ENCODE measurements around the gene CAMK1D.
"Not testable (repeated sequence)": the region's sequence is repeated elsewhere in the genome, so short reads cannot be mapped to it uniquely, and the experiment has no call there.

The CAMK1D gene

DNA sequence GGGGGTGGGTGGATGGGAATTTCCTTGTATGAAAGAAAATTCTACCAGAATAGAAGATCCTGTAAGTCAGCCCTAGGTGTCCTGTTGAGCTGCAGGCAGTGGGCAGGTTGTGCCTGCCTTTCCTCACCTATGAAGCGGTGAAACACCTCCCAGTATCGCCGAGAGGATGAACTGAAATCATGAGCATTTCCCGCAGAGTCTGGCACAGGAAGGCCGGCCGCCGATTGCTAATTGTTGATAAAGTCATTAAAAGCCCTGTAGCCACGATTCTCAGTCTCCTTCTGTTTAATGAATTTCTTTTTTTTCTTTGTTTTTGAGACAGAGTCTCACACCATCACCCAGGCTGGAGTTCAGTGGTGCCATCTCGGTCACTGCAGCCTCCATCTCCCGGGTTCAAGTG is 142.1 kb downstream of the CAMK1D start:
- TF ChIP-seq Cebpa-rat (IDR thresholded peaks at IDR 0.05) = no peak
- H3K27ac ChIP-seq = no peak overlapping the region
- no peaks in the 10 kb centered on the region for H3K27me3 ChIP-seq
- no peak overlapping the region for H3K9ac ChIP-seq
- H3K4me3 ChIP-seq = no peak overlapping the region
- peaks cover 0 to 56% (median 8%) of the 10 kb centered on the region in 11 experiments; a peak in 9 of 22 replicates for H4K20me1 ChIP-seq
- H3K36me3 ChIP-seq = no peaks in the 10 kb centered on the region; a peak in 1 of 22 replicates
- H3K4me1 ChIP-seq = peaks cover 0 to 2% (median under 1%) of the 10 kb centered on the region in 10 experiments; a peak in 8 of 20 replicates
- H3K4me2 ChIP-seq = no peak overlapping the region
- peaks cover 0 to 4% (median 0%) of the 10 kb centered on the region in 11 experiments; a peak in 2 of 22 replicates for H3K9me3 ChIP-seq (replicated peaks in 1 of 11)

DNA sequence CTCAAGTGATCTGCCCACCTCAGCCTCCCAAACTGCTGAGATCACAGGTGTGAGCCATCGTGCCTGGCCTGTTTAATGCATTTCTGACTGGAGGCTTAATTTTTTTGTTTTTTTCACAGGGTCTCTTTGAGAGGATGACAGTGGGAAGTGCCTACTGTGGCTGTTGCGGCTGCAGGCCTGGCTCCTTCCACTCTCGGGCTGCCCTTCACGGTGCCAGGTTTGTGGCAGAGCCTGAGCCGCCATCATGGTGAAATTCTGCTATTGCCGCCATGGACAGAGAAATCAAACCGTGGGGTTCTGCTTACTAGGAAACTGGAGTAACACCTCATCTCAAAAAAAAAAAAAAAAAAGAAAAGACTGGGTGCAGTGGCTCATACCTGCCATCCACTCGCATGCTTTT is 142.7 kb downstream of the CAMK1D start:
- Histone ChIP-seq H3K9me3 (replicated peaks in 1 of 11) (peaks cover 0 to 8% (median under 1%) of the 10 kb centered on the region in 11 experiments; a peak in 5 of 22 replicates), H3K27ac (no peak overlapping the region), H3K4me2 (no peak overlapping the region), H3K27me3 (no peaks in the 10 kb centered on the region), H3K4me3 (no peak overlapping the region), H3K9ac (no peak overlapping the region), H3K4me1 (no peaks in the 10 kb centered on the region; a peak in 2 of 20 replicates), H3K36me3 (no peaks in the 10 kb centered on the region; a peak in 1 of 22 replicates), H4K20me1 (peaks cover 0 to 54% (median 7%) of the 10 kb centered on the region in 11 experiments; a peak in 9 of 22 replicates)
- TF ChIP-seq Cebpa-rat (IDR thresholded peaks at IDR 0.05) = no peak

DNA sequence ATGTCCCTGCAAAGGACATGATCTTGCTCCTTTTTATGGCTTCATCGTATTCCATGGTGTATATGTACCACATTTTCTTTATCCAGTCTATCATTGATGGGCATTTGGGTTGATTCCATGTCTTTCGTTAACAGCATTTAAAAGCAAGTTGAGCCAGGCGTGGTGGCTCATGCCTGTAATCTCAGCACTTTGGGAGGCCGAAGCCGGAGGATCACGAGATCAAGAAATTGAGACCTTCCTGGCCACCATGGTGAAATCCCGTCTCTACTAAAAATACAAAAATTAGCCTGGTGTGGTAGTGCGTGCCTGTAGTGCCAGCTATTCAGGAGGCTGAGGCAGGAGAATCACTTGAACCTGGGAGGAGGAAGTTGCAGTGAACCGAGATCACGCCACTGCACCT is 147.7 kb downstream of the CAMK1D start:
- not testable (repeated sequence) for H3K36me3 ChIP-seq, H3K4me2 ChIP-seq, H3K4me3 ChIP-seq, H3K27ac ChIP-seq, H3K27me3 ChIP-seq, H3K9ac ChIP-seq
- Histone ChIP-seq H4K20me1 (peaks cover 0 to 65% (median 8%) of the 10 kb centered on the region in 11 experiments; a peak in 11 of 22 replicates), H3K9me3 (replicated peaks in 1 of 11) (peaks cover 5 to 18% (median 10%) of the 10 kb centered on the region in 11 experiments; a peak in 15 of 22 replicates), H3K4me1 (peaks cover 25 to 38% (median 35%) of the 10 kb centered on the region in 10 experiments)

DNA sequence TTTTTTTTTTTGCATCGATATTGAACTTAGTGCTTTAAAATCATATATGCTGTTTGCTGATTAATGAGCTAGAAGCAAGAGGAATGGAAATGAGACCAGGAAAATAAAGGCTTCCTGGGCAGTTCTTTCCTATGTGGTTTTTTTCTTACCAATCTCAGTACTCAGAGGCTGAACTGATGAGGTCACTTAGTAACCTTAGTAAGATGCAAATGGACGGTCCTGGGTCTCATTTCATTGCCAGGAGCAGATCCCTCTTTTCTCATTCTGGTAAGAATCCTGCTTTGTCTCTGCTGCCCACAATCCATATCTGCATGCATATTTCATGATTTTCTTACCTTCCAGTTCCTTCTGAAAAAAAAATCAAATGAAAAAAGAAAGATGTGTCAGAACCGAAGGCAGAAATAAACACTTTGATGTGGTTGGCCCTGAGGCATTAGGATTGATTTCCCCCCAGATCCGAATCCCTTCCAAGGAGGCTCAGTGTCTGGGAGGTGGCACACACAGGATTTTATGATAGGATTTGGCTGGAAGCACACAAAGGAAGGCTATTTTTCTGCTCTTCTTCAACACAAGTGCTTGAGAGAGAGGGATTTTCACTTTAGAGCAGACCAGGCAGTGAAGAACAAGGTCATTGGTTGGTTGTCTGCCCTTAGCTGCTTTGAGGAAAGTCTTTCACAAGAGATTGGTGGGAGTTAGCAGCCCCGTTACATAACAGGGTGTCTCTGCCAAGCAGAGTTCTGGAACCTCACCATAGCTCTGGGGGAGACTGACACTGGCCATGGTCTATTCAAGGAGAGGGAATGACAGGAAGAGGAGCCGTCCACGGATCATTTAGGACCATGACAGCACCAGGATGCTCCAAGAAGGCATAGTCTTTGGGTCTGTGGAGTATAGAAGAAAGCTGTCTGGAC is 150.0 kb downstream of the CAMK1D start:
- TF ChIP-seq Cebpa-rat (IDR thresholded peaks at IDR 0.05) = no peak
- 0 out of 22 replicates have a peak overlapping the region, but pooled peaks of 1 of the 11 experiments have one; percentile 33 for H3K27ac ChIP-seq
- H3K27me3 ChIP-seq = no peaks in the 10 kb centered on the region
- H3K4me3 ChIP-seq = no peak overlapping the region
- peaks cover 25 to 38% (median 35%) of the 10 kb centered on the region in 10 experiments for H3K4me1 ChIP-seq
- no peak overlapping the region for H3K9ac ChIP-seq
- no peaks in the 10 kb centered on the region; a peak in 1 of 22 replicates for H3K36me3 ChIP-seq
- peak overlapping the region in 10 of 11 experiments; percentile 8 to 85 (median 69); a peak in 13 of 22 replicates for H3K4me2 ChIP-seq
- H4K20me1 ChIP-seq = peaks cover 0 to 72% (median 11%) of the 10 kb centered on the region in 11 experiments; a peak in 12 of 22 replicates
- H3K9me3 ChIP-seq (replicated peaks in 1 of 11) = peaks cover 5 to 18% (median 10%) of the 10 kb centered on the region in 11 experiments; a peak in 15 of 22 replicates

DNA sequence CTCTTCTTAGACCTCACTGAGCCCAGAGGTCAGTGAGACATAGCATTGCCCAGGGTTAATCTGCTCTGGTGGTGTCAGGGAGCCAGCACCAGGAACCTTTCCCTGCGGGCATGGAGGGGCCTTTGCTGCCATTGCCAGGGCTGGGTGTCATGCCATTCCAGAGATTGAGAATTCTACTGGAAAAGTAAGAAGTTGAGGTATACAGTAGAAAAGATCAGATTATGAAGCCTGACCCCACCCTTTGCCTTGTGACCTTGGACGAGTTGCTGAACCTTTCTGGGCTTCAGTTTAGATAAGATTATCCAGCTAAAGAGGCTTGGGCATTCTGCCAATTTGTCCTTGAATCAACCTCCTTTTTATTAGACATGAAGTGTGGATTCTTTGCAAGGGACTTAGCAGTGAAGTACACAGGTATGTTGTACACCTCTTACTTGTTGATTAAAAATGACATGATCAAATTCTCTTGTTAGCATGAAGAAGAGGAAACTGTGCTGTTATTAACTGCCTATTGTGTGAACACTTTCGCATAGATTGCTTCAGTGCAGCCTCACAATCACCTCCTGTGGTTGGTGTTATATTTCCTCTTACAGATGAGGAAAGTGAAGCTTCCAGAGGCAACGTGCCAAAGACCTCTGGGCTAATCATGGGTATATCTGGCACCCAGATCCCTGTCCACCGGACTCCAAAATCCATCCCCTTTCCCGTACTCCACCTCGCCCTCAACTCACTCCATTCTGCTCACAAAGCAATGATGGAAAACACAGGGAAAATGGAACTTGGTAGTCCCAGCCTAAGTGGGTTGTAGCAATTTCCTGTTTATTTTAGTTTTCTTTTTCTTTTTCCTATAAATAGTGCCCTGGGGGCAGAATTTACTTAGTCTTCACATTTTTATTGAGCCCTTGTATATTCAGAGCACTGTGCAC is 151.3 kb downstream of the CAMK1D start:
- Histone ChIP-seq H3K27me3 (no peaks in the 10 kb centered on the region), H3K9me3 (replicated peaks in 1 of 11) (peaks cover 5 to 18% (median 10%) of the 10 kb centered on the region in 11 experiments; a peak in 15 of 22 replicates), H3K4me3 (no peak overlapping the region), H3K4me1 (peaks cover 25 to 38% (median 35%) of the 10 kb centered on the region in 10 experiments), H3K36me3 (no peaks in the 10 kb centered on the region; a peak in 1 of 22 replicates), H3K27ac (peak overlapping the region in 8 of 11 experiments; percentile 18 to 51 (median 32); a peak in 8 of 22 replicates), H4K20me1 (peaks cover 0 to 72% (median 11%) of the 10 kb centered on the region in 11 experiments; a peak in 12 of 22 replicates), H3K4me2 (peak overlapping the region; percentile 41 to 85 (median 72)), H3K9ac (peak overlapping the region in 3 of 11 experiments; percentile 10 to 17 (median 16); a peak in 2 of 22 replicates)
- TF ChIP-seq Cebpa-rat (IDR thresholded peaks at IDR 0.05) = peak in 1 of 11 experiments; percentile 15; a peak in 1 of 22 replicates

DNA sequence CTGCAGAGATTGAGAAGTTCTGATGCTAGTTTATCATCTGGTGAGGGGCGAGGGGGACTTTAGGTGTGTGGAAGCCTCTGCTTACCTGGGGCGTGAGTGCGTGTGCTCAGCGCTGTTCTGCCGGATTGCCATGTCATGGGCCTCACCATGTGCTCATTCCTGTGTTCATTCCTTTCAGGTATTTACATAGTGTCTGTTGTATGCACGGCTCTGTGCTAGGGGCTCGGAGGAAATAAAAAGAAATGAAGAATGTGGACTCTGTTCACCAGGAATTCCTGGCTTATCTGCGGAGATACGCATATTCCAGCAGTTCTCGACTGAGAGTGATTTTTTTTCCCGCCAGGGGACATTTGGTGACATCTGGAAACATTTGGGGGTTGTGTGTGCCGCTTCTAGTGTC is 152.0 kb downstream of the CAMK1D start:
- H3K9me3 ChIP-seq (replicated peaks in 1 of 11) = peaks cover 5 to 16% (median 10%) of the 10 kb centered on the region in 11 experiments; a peak in 15 of 22 replicates
- H3K4me2 ChIP-seq = peak overlapping the region; percentile 41 to 85 (median 72); a peak in 21 of 22 replicates
- TF ChIP-seq Cebpa-rat (IDR thresholded peaks at IDR 0.05) = no peak
- peak overlapping the region in 3 of 11 experiments; percentile 31 to 50 (median 37); a peak in 2 of 22 replicates for H3K27ac ChIP-seq
- H3K4me3 ChIP-seq = no peak overlapping the region
- H3K27me3 ChIP-seq = no peaks in the 10 kb centered on the region
- peaks cover 0 to 71% (median 11%) of the 10 kb centered on the region in 11 experiments; a peak in 12 of 22 replicates for H4K20me1 ChIP-seq
- no peaks in the 10 kb centered on the region; a peak in 1 of 22 replicates for H3K36me3 ChIP-seq
- H3K4me1 ChIP-seq = peaks cover 25 to 38% (median 35%) of the 10 kb centered on the region in 10 experiments
- 0 out of 22 replicates have a peak overlapping the region, but pooled peaks of 1 of the 11 experiments have one; percentile 10 for H3K9ac ChIP-seq

DNA sequence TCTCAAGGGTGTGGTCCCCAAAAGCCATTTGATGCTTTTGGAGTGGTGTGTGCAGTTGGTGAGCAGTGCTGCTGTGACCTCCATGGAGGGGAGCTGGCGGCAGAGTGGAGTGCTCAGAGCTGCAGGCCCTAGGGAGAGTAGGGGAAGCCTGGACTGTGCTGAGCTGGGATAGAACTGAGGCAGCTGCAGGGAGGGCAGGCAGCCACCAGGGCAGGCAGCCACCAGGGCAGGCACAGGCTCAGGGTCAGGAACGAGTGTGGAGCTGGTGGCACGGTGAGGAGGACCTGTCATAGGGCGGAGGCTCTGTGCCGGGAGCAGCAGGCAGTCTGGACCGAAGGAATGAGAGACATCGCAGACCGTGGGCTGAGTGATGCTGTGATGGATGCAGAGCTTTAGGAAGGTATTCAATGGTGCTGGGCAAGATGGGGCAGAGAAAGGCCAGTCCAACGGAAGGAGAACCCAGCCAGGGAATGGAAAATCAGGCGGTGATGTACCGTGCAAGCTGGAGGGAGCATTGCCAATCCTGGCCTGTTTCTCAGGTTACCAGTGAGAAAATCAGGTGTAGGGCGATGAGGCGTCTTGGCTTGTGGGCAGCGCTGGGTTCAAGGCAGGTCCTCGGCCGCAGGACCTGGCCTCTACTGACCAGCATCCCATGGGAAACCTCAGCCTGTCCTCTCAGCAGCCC is 152.6 kb downstream of the CAMK1D start:
- Histone ChIP-seq H3K27me3 (no peaks in the 10 kb centered on the region), H3K9ac (no peak overlapping the region), H3K27ac (peak overlapping the region in 2 of 11 experiments; percentile 4 to 37; a peak in 2 of 22 replicates), H3K4me2 (peak overlapping the region in 9 of 11 experiments; percentile 69 to 85 (median 74); a peak in 11 of 22 replicates), H3K36me3 (no peaks in the 10 kb centered on the region), H3K9me3 (replicated peaks in 1 of 11) (peaks cover 5 to 14% (median 9%) of the 10 kb centered on the region in 11 experiments; a peak in 14 of 22 replicates), H3K4me1 (peaks cover 25 to 38% (median 35%) of the 10 kb centered on the region in 10 experiments), H4K20me1 (peaks cover 0 to 75% (median 11%) of the 10 kb centered on the region in 11 experiments; a peak in 12 of 22 replicates), H3K4me3 (no peak overlapping the region)
- TF ChIP-seq Cebpa-rat (IDR thresholded peaks at IDR 0.05) = no peak
